ENCODE results near the gene CLCNKB. TPM values are rescaled to one million over a fixed set of nuclear protein-coding genes. Genes with fewer than 3 reads are reported as not detected.

CLCNKB gene
- total RNA-seq, 1 donor from 2014 or later, result 0.34 TPM

DNA sequence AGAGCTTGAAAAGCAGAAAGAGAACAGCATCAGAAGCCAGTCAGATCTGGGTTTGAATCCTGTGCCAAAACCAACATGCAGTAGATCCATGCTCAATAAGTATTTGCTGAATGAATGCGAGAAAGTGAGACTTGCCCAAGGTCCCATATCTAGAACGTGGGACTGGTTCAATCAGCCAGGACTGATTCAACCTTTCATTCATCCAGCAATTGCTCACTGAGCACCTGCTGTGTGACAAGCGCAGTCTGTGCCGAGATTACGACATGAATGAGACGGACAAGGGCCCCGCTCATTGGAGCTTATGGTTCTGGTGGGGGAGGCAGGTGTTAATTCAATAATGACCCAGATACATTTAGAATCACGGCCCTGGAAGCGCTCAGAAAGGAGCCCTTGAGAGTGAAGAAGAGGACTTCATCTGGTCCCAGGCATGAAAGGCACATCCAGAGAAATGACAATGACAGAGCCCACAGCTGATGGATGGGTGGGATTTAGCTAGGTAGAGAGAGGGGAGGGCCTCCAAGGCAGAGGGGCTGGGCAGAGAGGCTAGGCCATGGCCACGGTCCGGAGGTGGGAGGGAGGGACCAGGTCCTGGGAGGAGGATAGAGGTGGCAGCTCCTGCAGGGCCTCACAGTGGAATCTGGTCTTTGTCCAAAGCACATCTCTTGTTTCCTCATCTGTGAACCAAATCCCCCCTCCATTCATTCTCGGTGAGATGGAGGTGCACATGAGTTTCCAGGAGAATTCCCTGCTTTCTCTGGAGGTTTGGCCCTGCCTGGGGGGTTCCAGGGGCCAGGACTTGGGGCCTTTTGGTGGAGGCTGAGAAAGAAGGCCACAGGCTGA is 34.0 kb downstream of the CLCNKB start:
- no peak for DNase-seq

DNA sequence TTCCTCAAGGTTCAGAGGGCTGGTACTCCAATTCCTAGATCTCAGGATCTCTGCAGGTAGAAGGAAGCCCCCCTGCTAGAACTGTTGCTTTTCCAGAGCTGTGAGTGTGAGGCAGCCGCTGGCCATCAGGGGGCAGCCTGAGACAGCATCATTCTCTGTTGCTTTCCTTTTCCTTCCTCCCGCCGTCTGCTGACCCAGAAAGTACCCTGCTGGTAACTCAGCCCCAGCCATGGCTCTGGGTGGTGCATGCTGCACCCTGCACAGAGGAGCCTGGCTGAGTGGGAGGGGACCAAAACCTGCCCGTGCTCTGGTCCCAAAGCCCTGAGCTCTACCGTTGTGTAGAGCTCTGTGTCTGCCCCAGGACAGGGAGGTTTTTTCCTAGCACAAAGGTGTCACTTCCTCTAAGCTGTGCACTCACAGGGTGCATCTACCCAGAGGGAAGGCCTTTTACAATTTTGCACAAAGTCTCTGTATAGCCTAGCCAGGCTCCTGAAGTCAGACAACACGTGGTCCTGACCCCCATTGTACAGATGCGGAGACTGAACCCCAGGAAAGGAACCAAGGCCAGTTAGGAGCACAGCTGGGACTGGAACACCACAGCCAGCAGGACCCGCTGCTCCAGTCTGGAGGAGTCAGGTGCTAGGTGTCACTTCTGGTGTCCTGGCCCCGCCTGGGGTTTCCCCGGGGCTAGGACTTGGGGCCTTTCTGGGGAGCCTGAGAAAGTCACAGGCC is 35.5 kb downstream of the CLCNKB start:
- peak; percentile 80 for DNase-seq

DNA sequence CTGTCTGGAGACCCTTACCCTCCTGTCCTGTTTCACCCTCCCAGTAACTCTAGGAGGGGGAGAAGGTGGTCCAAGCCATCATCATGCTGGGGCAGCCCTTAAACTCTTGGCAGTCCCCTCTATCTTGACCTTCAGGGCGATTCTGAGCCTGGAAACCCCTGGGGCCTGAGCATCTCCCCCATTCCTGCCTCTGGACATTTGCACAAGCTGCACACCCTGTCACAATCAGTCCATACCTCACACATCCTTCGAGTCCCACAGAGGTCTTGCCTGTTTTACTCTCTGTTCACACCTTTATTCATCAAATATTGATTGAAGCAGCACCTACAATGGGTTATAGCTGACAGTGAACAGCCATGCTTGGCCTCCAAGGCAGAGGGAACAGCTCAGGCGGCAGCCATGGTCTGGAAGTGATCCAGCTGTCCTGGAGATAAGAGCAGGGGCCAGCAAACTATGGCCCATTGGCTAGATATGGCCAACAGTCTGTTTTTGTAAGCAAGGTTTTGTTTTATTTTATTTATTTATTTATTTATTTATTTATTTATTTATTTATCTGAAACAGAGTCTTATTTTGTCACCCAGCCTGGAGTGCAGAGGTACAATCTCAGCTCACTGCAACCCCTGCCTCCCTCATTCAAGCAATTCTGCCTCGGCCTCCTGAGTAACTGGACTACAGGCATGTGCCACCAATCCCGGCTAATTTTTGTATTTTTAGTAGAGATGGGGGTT is 37.0 kb downstream of the CLCNKB start:
- DNase-seq, result no peak

DNA sequence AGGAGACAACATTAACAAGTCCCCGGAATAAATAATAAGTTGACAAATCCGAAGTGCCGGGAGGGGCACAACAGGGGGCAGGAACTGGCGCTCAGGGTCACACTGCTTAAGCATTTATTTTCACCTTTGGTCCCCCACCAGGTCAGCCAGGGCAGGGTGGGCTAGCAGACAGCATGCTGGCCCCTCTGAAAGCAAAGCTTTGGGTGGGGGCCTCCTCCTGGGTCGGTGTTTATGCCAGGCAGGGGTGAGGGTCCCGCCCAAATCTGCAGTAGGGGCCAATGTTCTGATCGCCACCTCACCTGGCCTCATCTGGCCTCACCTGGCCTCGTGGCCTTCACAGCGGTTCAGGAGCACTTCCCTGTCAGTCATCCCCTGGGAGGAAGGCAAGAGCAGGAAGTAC is 38.1 kb downstream of the CLCNKB start:
- no peak for DNase-seq

DNA sequence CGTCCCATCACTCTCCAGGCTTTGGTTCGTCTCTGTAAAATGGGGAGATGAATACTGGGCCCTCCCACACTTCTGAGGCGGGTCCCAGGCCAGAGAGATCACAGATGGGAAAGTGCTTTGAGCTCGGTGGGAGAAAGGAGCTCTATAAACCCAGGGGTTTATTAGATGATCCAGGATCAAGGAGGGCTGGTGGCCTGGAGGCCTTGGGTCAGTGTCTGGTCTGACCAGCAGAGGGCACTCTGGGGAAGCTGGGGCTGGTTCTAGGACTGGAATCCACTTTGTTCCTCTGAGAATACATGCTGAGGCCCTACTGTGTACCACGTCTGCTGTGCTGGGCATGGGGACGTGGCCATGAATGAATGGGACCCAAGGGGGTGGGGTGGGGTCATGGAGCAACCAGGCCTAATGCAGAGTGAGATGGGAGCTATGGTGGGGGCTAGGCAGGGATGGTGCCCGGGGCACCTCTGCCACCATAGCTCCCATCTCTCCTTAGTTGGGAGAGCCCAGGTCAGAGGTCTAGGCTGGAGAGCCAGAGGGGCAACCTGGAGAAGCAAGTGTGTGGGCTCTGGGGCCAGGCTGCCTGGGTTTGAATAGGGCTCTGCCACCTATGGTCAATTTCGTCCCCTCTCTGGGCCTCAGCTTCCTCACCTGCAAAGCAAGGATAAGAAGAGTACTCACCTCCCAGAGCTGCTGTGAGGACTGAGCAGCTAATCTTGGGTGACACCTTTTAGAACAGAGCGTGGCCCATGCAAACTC is 38.9 kb downstream of the CLCNKB start:
- peak; percentile 85 for DNase-seq

DNA sequence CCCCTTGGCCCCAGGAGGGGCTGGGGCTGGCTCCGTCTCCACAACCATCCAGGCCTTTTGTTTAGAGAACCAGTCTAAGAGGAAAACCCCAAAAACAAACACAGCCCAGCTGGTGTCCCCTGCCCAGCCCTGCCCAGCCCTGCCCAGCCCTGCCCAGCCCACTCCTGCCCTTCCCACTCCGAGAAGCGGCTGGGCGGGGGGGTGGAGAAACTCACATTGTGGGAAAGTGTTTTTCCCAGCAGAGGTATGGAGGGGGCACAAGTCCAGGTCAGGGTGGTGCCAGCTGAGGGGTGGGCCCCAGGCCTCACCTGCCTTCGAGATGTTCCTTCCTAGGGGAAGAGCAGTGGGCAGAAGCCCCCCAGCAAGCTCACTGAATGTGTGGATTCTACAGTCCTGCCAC is 39.9 kb downstream of the CLCNKB start:
- no peak for DNase-seq

DNA sequence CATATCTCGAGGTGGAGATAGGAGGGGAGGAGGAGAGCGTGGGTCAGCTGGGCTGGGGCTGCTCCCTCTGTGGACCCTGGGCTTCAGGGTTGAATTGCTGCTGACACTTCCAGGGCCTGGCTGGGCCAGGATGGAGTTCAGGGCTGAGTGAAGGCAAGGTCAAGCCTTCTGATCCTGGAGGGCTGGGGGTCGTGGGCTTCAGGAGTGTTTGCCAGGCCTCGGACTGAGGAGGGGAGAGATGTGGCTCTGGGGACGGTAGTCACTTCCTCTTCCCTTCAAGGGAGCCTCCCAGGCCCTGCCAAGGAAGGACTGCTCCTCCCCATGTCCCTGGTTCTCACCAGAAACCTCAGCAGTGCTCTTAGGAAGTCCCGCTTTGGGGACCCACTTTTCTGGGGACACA is 41.9 kb downstream of the CLCNKB start:
- no peak for DNase-seq

DNA sequence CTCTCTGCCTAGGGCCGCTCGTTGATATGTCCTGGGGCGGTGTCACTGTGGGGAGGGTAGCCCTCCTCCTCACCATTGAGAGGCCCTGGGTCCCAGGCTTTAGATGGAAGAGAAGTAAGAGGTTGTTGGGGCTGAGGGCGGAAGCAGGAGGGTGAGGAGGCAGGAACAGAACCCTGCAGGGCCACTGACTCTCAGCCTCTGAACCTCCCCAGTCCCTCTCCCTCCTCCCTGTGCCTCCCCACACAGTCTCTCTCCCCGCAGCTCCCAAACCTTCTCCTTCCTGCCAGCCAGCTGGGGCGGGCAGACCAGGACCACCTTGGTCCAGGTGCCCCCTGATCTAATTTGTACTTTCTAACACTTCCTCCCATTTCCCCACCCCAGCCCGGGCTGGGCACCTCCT is 44.2 kb downstream of the CLCNKB start:
- no peak for DNase-seq

DNA sequence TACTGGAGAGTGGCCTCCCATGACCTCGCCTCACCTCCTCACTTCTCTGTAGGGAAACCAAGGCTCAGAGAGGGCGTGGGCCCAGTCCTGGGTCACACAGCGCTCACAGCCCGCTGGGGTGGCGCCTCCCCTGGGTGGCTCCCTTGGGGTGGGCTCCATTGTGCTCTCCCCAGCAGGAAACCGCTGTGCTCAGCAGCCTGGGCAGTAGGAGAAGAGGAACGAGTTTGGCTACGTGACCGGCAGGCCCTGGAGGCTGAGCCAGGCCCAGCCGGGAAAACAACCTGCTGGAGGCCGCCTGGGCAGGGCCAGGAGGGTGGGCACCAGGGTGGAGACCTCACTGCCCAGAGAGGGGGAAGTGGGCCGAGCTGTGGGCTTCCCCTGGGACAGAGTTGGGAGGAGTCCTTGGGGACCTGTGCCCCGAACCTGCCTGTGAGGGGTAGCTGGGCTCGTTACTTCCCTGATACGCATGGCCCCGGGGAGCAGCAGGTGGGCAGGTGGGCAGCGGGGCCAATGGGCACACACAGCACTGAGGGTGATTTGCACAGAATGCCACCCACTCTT is 44.8 kb downstream of the CLCNKB start:
- no peak for DNase-seq

DNA sequence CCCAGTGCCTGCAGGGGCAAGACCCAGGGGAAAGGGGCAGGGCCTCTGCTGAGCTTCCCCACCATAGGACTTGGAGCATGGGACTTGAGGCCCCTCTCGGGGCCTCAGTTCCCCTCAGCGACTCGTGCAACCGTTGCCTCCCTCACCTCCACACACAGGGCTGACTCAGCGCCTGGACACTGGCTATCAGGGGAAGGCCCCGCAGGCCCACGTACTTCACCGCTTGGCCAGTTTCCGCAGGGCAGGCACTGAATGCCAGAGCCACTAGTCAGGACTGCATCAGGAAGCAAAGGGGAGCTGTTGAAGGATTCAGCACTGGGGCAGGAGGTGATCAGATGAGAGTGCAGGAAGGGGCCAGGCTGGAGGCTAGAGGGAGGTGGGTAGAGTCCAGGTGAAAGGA is 45.4 kb downstream of the CLCNKB start:
- DNase-seq, result peak; percentile 87

DNA sequence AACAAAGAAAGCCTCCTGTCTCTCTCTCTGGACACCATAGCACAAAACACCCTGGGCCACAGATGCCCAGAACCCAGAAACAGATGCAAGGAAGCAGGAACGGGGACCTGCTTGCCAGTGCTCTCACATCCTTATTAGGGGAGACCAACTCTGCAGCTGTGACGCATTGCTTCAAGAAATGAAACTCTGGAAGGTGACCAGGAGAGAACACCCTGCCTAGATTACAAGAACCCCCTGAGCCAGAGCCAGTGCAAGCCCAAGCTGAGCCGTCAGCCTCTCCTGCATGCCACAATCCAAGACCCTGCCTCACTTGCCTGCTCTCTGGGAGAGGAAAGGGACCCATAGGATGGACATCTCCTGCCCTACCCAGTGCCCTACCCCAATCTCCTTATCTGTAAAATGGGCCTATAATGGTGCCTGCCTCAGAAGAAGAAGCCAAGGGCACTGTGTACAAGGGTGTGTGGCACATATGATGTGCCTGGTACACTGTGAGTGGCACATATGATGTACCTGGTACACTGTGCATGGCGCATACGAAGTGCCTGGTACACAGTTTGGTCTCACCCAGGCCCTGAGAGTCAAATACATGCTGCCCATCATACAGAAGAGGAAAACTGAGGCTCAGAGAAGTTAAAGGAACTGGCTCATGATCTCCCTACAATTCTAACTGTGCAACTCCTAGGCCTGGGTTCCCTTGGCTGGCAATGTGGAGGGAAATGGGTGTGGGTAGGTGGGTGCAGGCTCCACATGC is 46.7 kb downstream of the CLCNKB start:
- no peak for DNase-seq

DNA sequence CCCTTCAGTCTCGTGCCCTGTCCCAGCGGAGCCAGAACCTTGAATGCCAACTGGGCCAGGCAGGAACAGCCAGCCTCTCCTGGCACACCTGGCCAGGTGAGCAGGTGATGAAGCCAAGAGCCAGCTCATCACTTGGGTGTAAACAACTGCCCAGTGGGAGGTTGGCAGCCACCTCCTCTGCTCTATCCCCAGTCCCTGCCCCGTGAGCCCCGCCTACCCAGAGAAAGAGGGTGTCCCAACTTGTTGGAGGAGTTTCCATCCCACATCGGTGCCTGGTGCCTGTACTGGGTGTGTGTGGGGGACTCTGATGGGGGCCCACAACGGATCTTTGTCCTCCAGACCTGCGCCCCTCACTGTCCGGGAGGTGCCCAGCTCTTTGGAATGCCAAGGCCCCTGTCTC is 47.7 kb downstream of the CLCNKB start:
- DNase-seq, result no peak

DNA sequence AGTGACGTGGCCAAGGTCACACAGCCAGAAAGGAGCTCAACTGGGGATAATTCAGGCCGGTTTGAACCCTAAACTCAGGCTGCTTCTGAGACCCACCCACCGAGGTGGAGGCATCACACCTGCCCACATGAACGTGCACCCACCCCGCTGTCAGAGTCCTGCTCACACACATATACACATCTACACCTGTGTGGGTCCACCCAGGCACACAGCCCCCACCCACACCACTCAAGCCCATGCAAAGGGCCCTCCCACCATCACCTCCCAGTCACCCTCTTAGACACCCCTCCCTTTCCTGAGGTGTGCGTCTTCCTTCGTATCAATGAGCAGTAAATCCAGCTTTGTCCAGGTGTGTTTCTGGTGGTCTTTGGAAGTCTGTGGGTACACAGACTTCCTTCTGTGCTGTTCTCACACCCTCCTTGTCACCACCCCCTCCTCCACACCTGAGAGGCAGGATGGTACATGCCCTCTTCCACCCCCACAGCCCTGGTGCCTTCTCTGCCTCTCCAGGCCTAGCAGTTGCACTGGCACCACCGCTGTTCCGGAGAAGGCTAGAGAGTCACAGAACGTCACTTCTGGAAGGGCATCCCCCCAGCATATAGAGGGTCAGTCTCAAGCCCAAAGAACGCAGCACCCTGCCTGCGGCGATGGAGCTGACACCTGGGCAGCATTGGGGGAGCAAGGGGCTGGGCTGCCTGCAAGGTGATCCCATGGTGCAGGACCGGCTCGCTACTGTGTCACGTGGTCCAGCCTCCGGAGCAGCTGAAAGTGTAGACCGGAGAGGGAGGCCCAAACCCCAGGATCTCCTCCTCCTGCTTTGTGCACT is 48.7 kb downstream of the CLCNKB start:
- DNase-seq, result no peak

DNA sequence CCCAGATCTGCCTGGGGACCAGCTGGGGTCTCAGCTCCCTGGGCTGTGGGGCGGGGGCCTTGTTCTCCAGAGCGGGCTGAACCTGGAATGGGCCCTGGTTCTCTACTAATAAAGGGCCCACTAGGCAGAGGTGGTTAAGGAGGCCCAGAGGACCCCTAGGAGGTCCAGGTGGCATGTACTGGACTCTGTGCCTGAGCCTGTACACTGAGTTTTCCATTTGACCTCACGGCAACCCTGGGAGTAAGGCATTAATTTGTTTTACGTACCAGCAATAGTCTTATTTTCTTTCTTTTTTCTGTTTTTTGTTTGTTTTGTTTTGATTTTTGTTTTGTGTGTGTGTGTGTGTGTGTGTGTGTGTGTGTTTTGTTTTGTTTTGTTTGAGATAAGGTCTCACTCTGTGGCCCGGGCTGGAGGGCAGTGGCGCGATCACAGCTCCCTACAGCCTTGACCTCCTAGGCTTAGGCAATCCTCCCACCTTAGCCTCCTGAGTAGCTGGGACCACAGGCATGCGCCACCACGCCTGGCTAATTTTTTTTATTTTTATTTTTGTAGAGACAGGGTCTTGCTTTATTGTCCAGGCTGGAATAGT is 49.4 kb downstream of the CLCNKB start:
- no peak for DNase-seq

DNA sequence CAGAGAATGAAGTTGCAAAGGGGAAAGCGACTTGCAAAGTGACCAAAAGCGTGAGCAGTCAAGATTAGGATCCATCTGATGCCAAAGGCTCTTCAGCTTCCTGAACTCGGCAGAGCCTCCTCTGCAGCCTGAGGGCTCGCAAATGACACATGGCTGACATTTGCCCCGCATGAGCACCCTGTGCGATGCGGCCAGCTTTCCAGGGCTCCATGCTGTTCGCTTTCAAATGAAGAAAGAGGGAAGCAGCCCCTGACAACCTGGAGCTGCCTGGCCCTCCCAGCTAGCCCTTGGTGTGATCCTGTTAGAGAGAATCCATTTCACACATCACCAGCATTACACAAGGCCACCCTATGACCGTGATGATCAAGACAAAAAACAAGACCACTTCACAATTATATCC is 50.0 kb downstream of the CLCNKB start:
- DNase-seq, result no peak

DNA sequence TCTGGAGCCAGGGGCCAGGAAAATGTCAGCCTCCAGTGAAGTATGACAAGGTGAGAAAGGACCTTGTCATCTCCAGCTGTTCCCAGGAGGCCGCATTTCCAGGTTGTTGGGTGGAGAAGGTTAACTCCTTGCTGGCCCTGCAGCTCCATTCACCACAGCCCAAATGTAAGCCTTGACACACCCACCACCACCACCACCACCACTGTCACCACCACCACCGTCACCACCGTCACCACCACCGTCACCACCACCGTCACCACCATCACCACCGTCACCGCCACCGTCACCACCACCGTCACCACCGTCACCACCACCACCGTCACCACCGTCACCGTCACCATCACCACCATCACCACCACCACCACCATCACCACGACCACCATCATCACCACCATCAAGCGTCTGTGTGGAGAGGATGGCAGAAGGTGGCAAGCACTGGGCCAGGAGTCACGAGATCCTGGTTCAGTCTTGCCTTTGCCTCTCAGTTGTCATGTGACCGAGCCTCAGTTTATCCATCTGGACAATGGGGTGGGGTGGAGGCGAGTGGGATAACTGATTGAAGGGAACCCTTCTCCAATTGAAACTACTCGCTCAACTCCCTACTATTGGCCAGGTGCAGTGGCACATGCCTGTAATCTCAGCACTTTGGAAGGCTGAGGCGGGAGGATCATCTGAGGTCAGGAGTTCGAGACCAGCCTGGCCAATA is 51.0 kb downstream of the CLCNKB start:
- DNase-seq, result no peak

DNA sequence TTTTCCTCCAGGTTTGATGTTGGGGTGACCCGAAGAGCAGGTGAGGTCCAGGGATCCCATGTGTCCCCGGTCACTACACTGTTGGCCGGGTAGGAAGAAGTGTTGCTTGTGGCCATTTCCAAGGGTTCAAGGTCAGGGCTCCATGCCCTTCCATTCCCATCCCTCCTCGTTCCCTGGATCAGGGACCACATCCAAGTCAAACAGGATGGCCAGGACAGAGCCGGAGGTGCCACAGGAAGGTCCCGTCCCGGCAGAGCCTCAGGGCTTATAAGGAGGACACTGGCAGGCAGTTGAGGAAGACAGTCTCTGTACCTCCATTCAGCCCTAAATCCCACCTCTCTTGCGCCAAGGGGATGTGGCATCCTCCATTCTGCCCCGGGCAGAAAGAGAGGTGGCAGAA is 51.9 kb downstream of the CLCNKB start:
- DNase-seq, result no peak

DNA sequence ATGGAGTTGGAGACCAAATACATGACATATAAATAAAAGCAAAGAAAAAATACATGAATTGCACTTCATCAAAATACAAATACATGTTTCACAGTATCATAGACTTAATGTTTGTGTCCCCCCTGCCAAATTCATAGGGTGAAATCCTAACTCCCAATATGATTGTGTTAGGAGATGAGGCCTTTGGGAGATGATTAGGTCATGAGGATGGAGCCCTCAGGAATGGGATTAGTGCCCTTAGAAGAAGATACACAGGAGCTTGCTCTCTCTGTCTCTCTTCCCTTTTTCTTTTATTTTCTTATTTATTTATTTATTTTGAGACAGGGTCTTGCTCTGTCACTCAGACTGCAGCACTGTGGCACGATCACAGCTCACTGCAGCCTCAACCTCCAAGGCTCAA is 55.8 kb downstream of the CLCNKB start:
- no peak for DNase-seq

DNA sequence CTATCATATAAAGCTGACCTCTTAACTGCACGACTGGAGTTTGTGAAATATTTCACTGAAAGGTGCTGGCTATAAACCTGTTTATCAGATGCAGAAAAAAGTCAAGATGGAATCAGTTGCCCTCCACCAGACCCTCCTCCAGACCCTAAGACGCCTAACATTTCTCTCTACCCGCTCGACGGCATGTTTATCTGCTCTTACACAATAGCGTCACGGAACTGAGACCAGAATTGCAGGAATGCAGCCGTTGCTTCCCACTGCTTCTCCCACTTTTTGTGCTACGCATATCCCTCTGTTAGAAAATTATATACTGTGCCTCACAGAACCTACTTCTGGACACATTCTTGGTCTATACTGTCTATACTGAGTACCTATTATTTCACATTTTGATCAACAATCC is 58.0 kb downstream of the CLCNKB start:
- no peak for DNase-seq
